ENCODE data around the gene MAGEA11.
"Not testable (repeated sequence)": the region's sequence is repeated elsewhere in the genome, so short reads cannot be mapped to it uniquely, and the experiment has no call there.

Gene MAGEA11

DNA sequence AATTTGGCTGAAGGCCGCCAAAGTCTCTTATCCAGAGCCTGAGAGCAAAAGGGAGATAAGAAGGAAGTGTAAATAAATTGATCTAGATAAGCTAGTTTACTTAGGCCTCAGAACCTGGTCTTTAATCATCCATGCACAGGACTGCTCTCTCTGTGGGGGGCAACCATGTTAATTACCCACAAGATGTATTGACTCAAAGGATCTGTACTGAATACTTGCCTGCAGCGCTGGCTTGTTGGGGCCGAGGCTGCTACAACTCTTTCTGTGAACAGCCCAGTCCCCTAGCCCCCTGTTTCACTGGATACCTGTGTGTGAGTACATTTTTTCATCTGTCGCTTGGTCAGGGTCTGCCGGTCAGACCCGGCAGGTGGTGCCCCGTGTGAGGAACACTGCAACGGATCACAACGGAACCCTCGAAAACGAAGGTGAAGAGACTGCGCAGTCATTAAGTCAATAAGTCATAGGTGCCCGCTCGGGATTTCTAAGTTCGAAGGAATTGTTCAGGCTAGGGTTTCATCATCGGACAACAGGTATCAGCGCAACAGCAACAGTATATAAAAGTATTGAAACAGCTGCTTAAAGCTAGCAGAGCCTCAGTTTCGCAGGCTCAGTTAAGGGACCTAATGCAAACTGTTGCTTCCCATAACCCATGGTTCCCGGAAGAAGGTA is 8.3 kb downstream of the MAGEA11 start:
- DNase-seq = no peak

DNA sequence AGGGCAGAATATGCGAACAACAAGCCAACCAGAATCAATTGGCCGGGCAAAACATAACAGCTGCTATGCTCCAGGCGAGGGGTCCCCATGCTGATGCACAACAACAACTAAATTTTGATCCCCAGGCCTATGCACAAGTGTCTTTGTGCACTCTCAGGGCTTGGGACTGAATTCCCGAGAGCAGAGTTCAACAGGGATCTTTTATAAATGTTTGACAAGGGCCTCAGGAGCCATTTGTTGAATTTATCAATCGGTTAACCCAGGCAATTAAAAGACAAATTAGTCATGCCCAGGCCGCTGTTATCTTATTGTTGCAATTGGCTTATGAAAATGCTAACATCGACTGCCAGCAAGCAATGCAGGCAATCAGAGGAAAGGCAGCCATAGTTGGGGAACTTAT is 9.4 kb downstream of the MAGEA11 start:
- DNase-seq = not testable (repeated sequence)

DNA sequence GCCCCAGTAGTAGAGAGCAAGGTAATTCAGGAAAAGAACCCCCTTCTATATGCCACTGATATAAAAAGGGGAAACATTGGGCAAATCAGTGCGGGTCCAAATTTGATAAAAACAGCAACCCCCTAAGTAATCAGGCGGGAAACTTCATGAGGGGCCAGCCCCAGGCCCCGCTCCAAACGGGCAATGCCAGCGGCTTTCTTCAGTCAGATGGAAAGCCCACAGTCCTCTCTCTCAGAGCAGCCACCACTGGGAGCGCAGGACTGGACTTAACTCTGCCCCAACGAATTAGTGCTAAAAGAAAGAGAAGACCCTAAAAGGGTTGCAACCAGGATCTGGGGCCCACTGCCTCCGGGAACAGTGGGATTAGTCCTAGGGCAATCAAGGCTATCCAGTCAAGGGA is 9.9 kb downstream of the MAGEA11 start:
- no peak for DNase-seq

DNA sequence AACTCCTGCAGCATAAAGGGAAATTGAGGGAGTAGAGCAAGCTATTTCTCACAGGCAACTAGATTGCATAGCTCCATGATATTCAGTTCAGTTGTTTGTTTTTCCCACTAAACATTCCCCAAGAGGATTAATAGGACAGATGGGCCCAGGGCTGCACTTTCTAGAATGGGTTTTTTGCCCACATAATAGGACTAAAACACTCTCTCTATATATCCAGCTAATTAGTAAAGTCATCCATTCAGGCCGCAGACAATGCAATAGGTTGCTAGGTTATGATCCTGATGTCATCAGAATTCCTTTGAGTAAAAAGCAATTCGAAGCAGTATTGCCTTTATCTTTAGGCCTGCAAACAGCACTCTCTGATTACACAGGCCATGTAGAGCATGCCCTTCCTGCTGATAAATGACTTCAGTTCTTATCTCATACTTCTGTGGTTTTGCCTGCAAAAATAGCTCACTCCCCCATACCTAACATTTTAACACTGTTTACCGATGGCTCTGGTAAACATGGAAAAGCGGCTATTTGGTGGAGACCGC is 11.8 kb downstream of the MAGEA11 start:
- DNase-seq = not testable (repeated sequence)

DNA sequence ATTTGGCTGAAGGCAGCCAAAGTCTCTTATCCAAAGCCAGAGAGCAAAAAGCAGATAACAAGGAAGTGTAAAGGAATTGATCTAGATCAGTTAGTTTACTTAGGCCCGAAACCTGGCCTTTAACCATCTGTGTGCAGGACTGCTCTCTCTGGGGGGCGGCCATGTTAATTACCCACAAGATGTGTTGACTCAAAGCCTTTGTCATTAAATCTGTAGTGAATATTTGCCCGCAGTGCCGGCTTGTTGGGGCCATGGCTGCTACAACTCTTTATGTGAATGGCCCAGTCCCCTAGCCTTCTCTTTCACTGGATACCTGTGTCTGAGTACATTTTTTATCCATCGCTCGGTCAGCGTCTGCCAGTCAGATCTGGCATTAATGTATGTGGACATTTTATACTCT is 15.4 kb downstream of the MAGEA11 start:
- DNase-seq = not testable (repeated sequence)

DNA sequence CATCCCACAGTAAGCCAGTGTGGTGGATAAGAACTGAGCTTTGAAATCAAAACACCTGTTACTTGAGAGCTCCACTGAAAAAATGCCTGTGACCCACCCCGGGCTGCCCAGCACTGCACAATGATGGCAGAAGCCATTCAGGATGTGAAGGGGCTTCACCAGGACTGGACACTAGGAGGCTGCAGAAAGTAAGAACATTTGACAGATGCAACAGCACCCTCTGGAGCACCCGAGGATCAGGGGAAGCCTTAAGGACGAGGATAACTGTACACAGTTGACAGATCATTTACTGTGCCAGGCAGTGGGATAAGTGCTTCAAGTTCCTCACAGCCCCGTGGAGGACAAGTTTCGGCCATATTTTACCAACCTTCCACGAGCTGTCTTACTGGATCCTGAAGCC is 30.4 kb downstream of the MAGEA11 start:
- DNase-seq = not testable (repeated sequence)

DNA sequence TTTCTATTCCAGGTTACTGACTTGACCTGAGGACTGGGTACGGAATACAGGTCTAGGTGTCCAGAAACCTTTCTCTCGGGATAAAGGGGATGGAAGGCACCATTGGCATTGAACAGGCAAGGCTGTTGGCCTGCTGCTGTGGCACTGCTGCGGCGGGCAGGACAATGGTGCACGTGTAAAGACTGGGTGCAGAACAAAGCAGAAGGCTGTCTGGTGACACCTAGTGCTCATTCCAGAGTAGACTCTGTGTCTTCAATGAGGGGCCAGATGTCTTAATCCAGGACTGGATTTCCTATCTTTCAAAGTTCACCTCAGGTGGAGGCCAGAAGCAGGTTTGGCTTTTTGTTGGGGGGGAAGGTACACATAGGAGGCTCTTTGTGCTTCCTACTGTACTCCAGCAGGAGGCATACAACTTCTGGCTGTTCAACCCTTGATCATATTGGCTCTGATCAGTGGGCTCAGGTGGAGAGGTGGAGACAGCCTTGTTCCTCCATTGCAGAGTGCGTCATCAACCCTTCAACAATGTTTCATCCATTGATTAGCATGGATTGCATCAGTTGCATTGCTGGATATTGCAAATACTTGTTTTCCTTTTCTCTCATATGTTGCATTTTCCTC is 34.6 kb downstream of the MAGEA11 start:
- not testable (repeated sequence) for DNase-seq

DNA sequence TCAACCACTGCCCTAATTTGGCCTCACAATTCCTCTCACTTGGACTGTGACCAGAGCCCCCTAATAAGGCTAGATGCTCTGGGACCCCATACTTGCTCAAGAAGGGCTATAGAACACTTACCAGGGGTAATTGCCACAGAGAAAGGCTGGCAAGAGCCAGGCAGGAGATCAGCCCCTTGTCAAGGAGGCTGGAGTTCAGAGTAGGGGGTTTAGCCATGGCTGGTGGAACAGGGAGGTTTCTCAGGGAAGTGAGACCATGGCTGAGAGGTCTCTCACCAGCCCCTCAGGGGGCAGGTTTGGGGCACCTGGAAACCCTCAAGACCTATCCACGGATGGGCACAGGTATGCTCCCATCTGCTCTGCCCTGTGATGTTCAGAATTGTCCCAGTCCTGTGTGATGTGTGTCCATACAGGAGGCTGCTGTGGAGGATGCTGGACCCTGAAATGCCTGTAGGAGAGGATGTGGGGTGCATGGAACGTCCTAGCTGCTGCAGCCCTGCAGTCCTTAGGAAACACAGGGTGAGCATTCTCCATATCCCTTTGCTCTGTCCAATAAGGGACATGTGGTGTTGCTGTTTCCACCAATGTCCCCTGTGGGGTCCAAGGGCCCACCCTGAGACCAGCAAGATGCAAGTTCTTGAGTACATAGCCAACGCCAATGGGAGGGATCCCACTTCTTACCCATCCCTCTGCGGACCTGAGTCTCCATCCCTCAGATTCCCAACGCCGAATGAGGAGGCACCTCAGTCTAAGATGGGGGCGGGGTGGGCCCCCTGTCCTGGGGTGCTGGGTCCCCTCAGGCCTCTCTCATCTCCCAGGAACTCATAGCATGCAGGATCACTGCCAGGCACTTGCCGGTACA is 45.6 kb downstream of the MAGEA11 start:
- DNase-seq = no peak

DNA sequence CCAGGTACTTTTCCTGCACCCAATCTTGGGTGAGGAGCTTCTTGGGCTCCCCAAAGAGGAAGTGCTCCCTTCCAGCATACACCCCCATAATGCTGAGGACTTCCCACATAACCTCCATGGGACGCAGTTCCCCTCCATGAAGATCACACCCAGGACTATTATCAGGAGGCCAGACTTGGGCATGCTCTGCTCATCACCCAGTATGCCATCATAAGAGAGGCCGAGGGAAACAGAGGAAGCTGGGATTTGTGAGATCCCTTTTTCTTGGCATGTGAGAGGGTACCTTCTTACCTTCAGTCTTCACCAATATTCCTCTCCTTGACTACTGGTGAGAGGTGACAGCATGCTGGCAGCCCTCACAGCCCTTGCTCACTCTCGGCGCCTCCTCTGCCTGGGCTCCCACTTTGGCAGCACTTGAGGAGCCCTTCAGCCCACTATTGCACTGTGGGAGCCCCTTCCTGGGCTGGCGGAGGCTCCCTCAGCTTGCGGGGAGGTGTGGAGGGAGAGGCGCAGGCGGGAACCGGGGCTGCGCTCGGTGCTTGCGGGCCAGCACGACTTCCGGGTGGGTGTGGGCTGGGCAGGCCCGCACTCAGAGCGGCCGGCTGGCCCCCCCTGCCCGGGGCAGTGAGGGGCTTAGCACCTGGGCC is 46.3 kb downstream of the MAGEA11 start:
- no peak for DNase-seq

DNA sequence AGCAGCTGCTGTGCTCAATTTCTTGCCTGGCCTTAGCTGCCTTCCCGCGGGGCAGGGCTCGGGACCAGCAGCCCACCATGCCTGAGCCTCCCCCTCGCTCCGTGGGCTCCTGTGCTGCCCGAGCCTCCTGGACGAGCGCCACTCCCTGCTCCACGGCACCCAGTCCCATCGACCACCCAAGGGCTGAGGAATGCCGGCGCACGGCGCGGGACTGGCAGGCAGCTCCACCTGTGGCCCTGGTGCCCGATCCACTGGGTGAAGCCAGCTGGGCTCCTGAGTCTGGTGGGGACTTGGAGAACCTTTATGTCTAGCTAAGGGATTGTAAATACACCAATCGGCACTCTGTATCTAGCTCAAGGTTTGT is 46.8 kb downstream of the MAGEA11 start:
- DNase-seq = not testable (repeated sequence)

DNA sequence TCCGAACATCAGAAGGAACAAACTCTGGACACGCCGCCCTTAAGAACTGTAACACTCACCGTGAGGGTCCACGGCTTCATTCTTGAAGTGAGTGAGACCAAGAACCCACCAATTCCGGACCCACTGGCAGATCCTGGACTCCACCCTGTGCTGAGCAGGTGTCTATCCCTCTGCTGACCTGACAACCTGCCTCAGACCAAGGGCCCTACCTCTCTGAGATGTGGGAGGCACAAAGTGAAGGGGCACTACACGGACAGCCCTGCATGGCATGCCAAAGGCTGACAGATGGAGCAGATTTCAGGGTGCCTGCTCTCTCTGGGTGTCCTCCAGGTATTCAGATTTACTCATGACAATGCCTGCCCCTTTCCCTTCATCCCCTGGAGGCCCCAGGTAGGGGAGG is 48.0 kb downstream of the MAGEA11 start:
- no peak for DNase-seq

DNA sequence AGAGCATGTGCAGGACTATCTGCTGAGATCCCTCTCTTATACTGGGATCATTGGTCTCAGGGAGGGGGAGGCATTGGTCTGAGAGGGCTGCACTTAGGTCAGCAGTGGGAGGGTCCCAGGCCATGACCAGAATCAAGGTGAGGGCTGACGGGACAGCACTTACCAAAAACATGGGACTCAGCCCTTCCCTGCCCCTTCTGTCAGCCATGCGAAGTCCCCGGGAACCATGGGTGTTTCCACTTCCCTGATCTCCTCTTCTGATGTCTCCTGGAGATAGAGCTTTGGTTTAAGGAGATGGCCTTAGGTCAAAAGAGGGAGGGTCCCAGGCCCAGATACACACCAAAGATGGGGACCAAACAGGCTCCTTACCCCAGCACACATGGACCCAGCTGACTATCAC is 49.1 kb downstream of the MAGEA11 start:
- DNase-seq = no peak

DNA sequence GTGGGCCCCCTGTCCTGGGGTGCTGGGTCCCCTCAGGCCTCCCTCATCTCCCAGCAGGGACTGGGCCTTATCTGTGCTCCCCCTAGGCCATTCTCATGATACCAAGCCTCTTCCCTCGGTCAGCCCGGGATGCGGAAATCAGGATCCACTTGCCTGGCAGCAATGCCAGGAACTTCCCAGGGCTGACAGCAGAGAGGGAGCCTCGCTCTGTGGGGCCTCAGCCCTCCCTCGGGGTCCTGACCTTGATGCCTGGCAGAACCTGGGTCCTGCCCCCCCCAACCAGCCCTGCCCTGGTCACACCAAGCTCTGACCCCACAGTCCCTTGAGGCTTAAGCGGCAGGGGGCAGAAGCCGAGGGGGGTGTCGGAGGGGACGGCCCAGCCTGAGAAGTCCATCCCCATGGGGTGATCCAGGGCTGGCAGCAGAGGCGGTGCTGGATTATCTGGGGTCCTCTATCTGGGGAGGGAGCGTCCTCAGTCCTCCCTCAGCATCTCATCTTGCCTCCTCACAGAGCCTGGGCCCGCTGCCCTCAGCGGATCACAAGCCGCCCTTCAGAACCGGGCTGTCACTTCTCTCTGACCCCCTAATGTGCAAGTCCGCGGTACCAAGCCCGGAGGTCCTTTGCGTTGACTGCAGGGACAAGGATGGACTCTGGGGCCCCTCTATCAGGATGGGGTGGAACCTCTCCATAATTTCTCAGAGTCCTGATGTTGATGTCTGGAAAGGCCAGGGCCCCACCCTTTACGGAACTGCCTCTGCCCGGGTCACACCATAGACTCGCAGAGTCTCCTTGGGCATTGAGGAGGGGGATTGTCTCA is 50.2 kb downstream of the MAGEA11 start:
- not testable (repeated sequence) for DNase-seq

DNA sequence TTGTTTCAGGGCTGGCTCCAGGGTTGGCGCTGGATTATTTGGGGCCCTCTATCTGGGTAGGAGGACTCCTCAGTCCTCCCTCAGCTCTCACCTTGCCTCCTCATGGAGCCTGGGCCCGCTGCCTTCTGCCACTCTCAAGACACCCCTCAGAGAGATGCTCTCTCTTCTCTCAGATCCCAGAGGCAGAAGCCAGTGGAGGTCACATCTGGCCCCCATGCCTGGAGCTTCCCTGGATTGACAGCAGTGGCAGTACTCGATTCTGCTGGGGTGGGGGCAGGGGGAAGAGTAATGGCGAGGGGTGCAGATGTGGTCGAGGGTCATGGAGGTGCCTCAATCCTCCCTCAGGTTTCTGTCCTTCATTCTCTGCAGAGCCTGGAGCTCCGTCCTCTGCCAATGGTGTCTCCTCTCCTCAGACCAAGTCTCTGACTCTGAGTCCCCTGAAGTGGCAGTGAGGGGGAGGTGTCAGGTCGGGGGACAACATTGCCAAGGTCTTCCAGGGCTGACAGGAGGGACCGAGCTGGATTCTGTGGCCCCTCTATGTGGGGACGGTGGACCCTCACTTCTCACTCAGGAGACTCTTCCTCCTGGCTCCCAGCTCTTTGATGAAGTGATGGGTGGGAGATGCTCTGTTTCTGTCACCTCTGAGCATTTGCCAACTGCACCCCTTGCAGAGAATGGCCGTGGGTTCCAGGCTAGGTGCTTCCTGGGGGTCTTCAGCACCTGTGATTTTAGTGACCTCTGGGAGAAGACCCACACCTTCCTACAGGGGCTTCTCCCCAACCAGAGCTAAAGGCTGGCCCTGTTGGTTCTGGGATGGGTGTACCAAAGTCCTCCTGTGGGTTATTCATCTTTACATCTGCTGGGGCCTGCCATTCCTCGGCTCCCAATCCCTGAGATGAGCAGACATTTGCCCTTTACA is 51.1 kb downstream of the MAGEA11 start:
- DNase-seq = no peak
